D341Med (cell line): ENCODE data around the gene ASGR2.
"Not testable (repeated sequence)": the region's sequence is repeated elsewhere in the genome, so short reads cannot be mapped to it uniquely, and the experiment has no call there.

Source experiments
- DNase-seq: peaks from one replicate; pipeline ENCODE4 v3.0.0; 2012; ENCODE audit warnings: low spot score

The ASGR2 gene

GRCh38 chr17:7098802-7099459 is 15.7 kb downstream of the ASGR2 start:
- DNase-seq, result no peak

- no peak for DNase-seq
Observed at GRCh38 chr17:7097940-7098339, 16.7 kb downstream of the ASGR2 start.

- DNase-seq, result no peak
Observed at GRCh38 chr17:7095625-7096024, 19.0 kb downstream of the ASGR2 start.

- no peak for DNase-seq
Observed at GRCh38 chr17:7094652-7095019, 20.0 kb downstream of the ASGR2 start.

- DNase-seq, result not testable (repeated sequence)
Observed at GRCh38 chr17:7091311-7092005, 23.2 kb downstream of the ASGR2 start.

- DNase-seq, result not testable (repeated sequence)
Observed at GRCh38 chr17:7089570-7089969, 25.1 kb downstream of the ASGR2 start.

GRCh38 chr17:7088442-7088841 is 26.2 kb downstream of the ASGR2 start:
- DNase-seq, result not testable (repeated sequence)

GRCh38 chr17:7084088-7084487 is 30.5 kb downstream of the ASGR2 start:
- no peak for DNase-seq

GRCh38 chr17:7083592-7083991 is 31.0 kb downstream of the ASGR2 start:
- DNase-seq, result no peak

- DNase-seq, result no peak
Observed at GRCh38 chr17:7081341-7082062, 33.1 kb downstream of the ASGR2 start.

GRCh38 chr17:7080456-7081041 is 34.1 kb downstream of the ASGR2 start:
- no peak for DNase-seq

GRCh38 chr17:7079581-7080455 is 34.8 kb downstream of the ASGR2 start, which contains the start of gene CLEC10A:
TSS of gene CLEC10A (minus strand) at chr17:7080251. CDS start at chr17:7078812, 1,439 bp downstream.
- no peak for DNase-seq

GRCh38 chr17:7078711-7079110 is 35.9 kb downstream of the ASGR2 start:
- DNase-seq, result no peak

GRCh38 chr17:7077911-7078546 is 36.6 kb downstream of the ASGR2 start:
- DNase-seq, result no peak

GRCh38 chr17:7074931-7075330 is 39.7 kb downstream of the ASGR2 start:
- DNase-seq, result no peak

GRCh38 chr17:7072406-7072805 is 42.2 kb downstream of the ASGR2 start:
- DNase-seq, result no peak

GRCh38 chr17:7070712-7071111 is 43.9 kb downstream of the ASGR2 start:
- no peak for DNase-seq

- DNase-seq, result no peak
Observed at GRCh38 chr17:7068268-7068667, 46.4 kb downstream of the ASGR2 start.

- DNase-seq, result no peak
Observed at GRCh38 chr17:7067198-7067597, 47.4 kb downstream of the ASGR2 start.

GRCh38 chr17:7064261-7064660 is 50.4 kb downstream of the ASGR2 start:
- DNase-seq, result no peak

- no peak for DNase-seq
Observed at GRCh38 chr17:7063518-7064094, 51.0 kb downstream of the ASGR2 start.
